ENCODE measurements around the gene OR10AG1.

The OR10AG1 gene

GRCh38 chr11:55966391-55966790 lies 3.4 kb downstream of the OR10AG1 start:
- Histone ChIP-seq H3K9me3 (replicated peaks; ENCODE audit: insufficient read depth, low read length) (no peaks in the 10 kb centered on the region), H3K4me2 (ENCODE audit: low read depth, low read length) (no peak overlapping the region), H3K9me2 (replicated peaks; ENCODE audit: insufficient read depth, low read length) (no peaks in the 10 kb centered on the region), H3K9ac (ENCODE audit: low read length) (no peak overlapping the region), H3K4me1 (ENCODE audit: low read length) (no peaks in the 10 kb centered on the region), H4K20me1 (ENCODE audit: insufficient read depth, low read length) (no peaks in the 10 kb centered on the region), H3K27me3 (replicated peaks; ENCODE audit: insufficient read depth, low read length) (no peaks in the 10 kb centered on the region), H3K79me2 (ENCODE audit: low read length) (no peaks in the 10 kb centered on the region), H3K36me3 (replicated peaks; ENCODE audit: insufficient read depth, low read length) (no peaks in the 10 kb centered on the region), H3K4me3 (ENCODE audit: low read length) (no peak overlapping the region), H3K27ac (ENCODE audit: low read length) (no peak overlapping the region), H3F3A (ENCODE audit: insufficient read depth, low read length) (no peaks in the 10 kb centered on the region), H2AFZ (ENCODE audit: low read length) (no peak overlapping the region)
- TF ChIP-seq EZH2phosphoT487 (IDR thresholded peaks at IDR 0.05; ENCODE audit: low read length) (no peak), CTCF (IDR thresholded peaks at IDR 0.05; ENCODE audit: low read length) (no peak)
- no peak for DNase-seq

- Histone ChIP-seq H3K4me3 (ENCODE audit: low read length) (no peak overlapping the region), H3K27ac (ENCODE audit: low read length) (no peak overlapping the region), H3K9ac (ENCODE audit: low read length) (no peak overlapping the region), H3K9me3 (replicated peaks; ENCODE audit: insufficient read depth, low read length) (no peaks in the 10 kb centered on the region), H3K36me3 (replicated peaks; ENCODE audit: insufficient read depth, low read length) (no peaks in the 10 kb centered on the region), H3K79me2 (ENCODE audit: low read length) (no peaks in the 10 kb centered on the region), H3K27me3 (replicated peaks; ENCODE audit: insufficient read depth, low read length) (no peaks in the 10 kb centered on the region), H3K4me2 (ENCODE audit: low read depth, low read length) (no peak overlapping the region), H3F3A (ENCODE audit: insufficient read depth, low read length) (no peaks in the 10 kb centered on the region), H2AFZ (ENCODE audit: low read length) (no peak overlapping the region), H4K20me1 (ENCODE audit: insufficient read depth, low read length) (no peaks in the 10 kb centered on the region), H3K9me2 (replicated peaks; ENCODE audit: insufficient read depth, low read length) (no peaks in the 10 kb centered on the region), H3K4me1 (ENCODE audit: low read length) (no peaks in the 10 kb centered on the region)
- DNase-seq, result no peak
- TF ChIP-seq EZH2 (optimal IDR thresholded peaks at IDR 0.05; ENCODE audit: low read depth, low read length) (no peak), CTCF (IDR thresholded peaks at IDR 0.05; ENCODE audit: low read length) (no peak), EZH2phosphoT487 (IDR thresholded peaks at IDR 0.05; ENCODE audit: low read length) (no peak)
Measured at GRCh38 chr11:55956521-55956920, 13.2 kb downstream of the OR10AG1 start.

DNA sequence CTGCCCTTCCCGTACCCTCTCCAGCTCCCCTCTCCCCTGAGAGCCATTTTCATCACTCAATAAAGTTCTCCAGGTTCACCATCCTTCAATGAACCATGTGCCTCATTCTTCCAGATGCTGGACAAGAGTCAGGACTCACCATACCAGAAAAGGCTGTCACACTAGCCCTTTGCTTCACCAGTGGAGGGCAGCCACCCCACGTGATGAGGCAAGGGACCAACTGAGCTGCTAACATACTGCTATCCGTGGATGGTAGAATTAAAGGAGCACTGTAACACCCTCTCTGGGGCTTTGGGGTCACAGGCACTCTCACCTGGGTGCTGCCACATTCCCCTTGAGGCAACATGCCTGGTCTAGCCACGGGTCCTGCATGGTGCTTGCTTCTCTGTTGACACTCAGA lies 20.4 kb downstream of the OR10AG1 start:
- Histone ChIP-seq H3K27ac (ENCODE audit: low read length) (no peak overlapping the region), H3F3A (ENCODE audit: insufficient read depth, low read length) (no peaks in the 10 kb centered on the region), H3K4me2 (ENCODE audit: low read depth, low read length) (no peak overlapping the region), H3K9me3 (replicated peaks; ENCODE audit: insufficient read depth, low read length) (no peaks in the 10 kb centered on the region), H3K79me2 (ENCODE audit: low read length) (no peaks in the 10 kb centered on the region), H2AFZ (ENCODE audit: low read length) (no peak overlapping the region), H3K4me3 (ENCODE audit: low read length) (no peak overlapping the region), H3K27me3 (replicated peaks; ENCODE audit: insufficient read depth, low read length) (no peaks in the 10 kb centered on the region), H3K4me1 (ENCODE audit: low read length) (no peaks in the 10 kb centered on the region), H3K9me2 (replicated peaks; ENCODE audit: insufficient read depth, low read length) (no peaks in the 10 kb centered on the region), H3K36me3 (replicated peaks; ENCODE audit: insufficient read depth, low read length) (no peaks in the 10 kb centered on the region), H3K9ac (ENCODE audit: low read length) (no peak overlapping the region), H4K20me1 (ENCODE audit: insufficient read depth, low read length) (no peaks in the 10 kb centered on the region)
- no peak for DNase-seq
- TF ChIP-seq EZH2phosphoT487 (IDR thresholded peaks at IDR 0.05; ENCODE audit: low read length) (no peak), EZH2 (optimal IDR thresholded peaks at IDR 0.05; ENCODE audit: low read depth, low read length) (no peak), CTCF (IDR thresholded peaks at IDR 0.05; ENCODE audit: low read length) (no peak)

All from MM.1S (cell line).